GM12864 (cell line): ENCODE measurements around the gene RPL38.

Experiments
- DNase-seq: peaks from one replicate; pipeline ENCODE4 v3.0.0-alpha.2; 2011; ENCODE audit warnings: low read depth
- H3K4me3 ChIP-seq: 2 replicates; pipeline ENCODE4 v1.5.1; 2011; ENCODE audit warnings: mild to moderate bottlenecking, low read depth, low read length, control low read depth
- CTCF ChIP-seq: IDR thresholded peaks from 2 replicates; pipeline ENCODE4 v1.5.1; 2011; ENCODE audit warnings: low read depth, mild to moderate bottlenecking, moderate library complexity, low read length, control low read depth, inconsistent platforms; ENCODE audit errors: missing control alignments

RPL38 gene

GRCh38 chr17:74233937-74234336, 30.5 kb downstream of the RPL38 start:
- DNase-seq, result no peak
- no peak for TF ChIP-seq CTCF
- no peak overlapping the region for H3K4me3 ChIP-seq

GRCh38 chr17:74234486-74234885, 31.0 kb downstream of the RPL38 start:
- DNase-seq, result no peak
- no peak for TF ChIP-seq CTCF
- no peak overlapping the region for H3K4me3 ChIP-seq

GRCh38 chr17:74235040-74235581, 31.6 kb downstream of the RPL38 start:
- H3K4me3 ChIP-seq, result no peak overlapping the region
- no peak for TF ChIP-seq CTCF
- DNase-seq, result no peak

- no peak for DNase-seq
- TF ChIP-seq CTCF, result no peak
- no peak overlapping the region for H3K4me3 ChIP-seq
These were observed 32.5 kb downstream of the RPL38 start for GRCh38 chr17:74235911-74236371.

- no peak overlapping the region for H3K4me3 ChIP-seq
- no peak for TF ChIP-seq CTCF
- DNase-seq, result no peak
These were observed 33.8 kb downstream of the RPL38 start for GRCh38 chr17:74237321-74237720.

- TF ChIP-seq CTCF, result no peak
- no peak overlapping the region for H3K4me3 ChIP-seq
- no peak for DNase-seq
These were observed 35.7 kb downstream of the RPL38 start for GRCh38 chr17:74239172-74239571.

- no peak overlapping the region for H3K4me3 ChIP-seq
- TF ChIP-seq CTCF, result no peak
- DNase-seq, result no peak
These were observed 37.2 kb downstream of the RPL38 start for GRCh38 chr17:74240618-74241205.
